OCI-LY1 (cell line): ENCODE results near the gene EDN1.

Experiments
- EZH2 ChIP-seq: fragments of 200-600 bp; sonication (generic), shearing (Covaris generic); IDR thresholded peaks from 2 replicates; pipeline ENCODE4 v1.8.0; 2017; ENCODE audit warnings: borderline replicate concordance, mixed run types, mild to moderate bottlenecking, antibody characterized with exemption, low read length, moderate library complexity, mixed read lengths
- TF ChIP-seq, protein P1 (sequence below): fragments of 200-600 bp; sonication (generic), shearing (Covaris generic); IDR thresholded peaks from 2 replicates; pipeline ENCODE4 v1.5.1; 2017; ENCODE audit warnings: mild to moderate bottlenecking, antibody characterized with exemption, low read length, moderate library complexity, mixed read lengths

DNA sequence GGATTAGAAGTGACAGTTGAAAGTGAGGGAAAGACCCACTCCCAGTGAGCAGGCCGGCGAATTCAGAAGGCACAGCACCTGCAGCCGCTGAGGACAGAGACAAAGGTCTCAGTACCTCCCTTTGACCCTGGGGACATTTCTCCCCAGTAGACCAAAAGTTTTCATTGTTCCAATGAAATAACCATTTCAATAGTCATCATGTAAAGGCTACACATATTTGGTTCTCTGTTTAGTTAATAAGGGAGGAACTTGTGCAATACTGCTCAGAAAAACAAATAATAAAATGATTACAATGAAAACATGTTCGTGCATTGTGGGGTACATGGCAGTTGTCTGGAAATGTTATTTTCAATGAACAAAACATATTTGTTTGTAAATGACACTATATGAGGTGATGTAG is 52.5 kb downstream of the EDN1 start:
- TF ChIP-seq, protein P1, sequence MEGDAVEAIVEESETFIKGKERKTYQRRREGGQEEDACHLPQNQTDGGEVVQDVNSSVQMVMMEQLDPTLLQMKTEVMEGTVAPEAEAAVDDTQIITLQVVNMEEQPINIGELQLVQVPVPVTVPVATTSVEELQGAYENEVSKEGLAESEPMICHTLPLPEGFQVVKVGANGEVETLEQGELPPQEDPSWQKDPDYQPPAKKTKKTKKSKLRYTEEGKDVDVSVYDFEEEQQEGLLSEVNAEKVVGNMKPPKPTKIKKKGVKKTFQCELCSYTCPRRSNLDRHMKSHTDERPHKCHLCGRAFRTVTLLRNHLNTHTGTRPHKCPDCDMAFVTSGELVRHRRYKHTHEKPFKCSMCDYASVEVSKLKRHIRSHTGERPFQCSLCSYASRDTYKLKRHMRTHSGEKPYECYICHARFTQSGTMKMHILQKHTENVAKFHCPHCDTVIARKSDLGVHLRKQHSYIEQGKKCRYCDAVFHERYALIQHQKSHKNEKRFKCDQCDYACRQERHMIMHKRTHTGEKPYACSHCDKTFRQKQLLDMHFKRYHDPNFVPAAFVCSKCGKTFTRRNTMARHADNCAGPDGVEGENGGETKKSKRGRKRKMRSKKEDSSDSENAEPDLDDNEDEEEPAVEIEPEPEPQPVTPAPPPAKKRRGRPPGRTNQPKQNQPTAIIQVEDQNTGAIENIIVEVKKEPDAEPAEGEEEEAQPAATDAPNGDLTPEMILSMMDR = no peak
- no peak for TF ChIP-seq EZH2
